Measurements from ENCODE around the gene ASB18. TPM values are rescaled to one million over a fixed set of nuclear protein-coding genes. Genes with fewer than 3 reads are reported as not detected.

Gene ASB18
- polyA plus RNA-seq, 1 donor (not counting 4 experiments of a cell fraction or from before 2014, with no cell fraction given) = not detected

DNA sequence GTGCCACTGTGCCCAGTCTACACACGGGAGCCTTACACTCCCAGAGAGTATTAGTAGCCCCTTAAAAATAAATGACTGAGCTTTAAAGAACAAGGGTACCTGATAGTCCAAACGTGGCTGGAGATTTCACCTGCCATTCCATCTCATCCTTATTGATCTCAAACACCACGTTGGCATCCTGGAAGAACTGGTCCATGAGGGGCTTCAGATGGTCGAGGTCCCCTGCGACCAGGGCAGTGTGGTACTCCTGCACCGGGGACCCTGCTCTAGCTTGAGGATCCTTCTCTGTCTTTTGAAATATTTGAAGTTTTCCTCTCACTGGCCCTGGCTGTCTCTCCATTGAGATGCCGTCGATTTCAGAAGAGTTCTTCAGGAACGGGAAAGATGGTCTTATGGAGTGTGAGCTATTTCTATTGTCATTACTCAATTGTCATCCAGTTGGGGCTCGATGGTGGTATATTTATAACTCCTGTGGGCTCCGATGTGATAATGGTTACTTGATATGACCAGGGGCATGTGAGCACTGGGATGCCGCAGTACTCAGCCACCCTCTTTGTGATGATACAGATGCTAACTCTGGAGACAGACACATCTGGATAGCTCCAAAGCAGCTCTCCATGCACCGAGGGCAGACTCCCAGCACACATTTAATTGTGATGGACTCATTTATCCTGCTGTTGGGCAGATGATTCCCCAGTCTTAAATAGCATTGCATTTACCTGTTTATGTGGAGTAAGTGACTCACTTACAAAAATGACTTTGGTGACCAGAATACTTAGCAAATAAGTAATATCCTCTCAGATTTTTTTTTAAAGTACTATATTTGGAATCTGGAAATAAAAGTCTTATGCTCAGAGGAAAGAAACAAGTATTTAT, 22.8 kb downstream of the ASB18 start:
- Histone ChIP-seq H3K79me2 (ENCODE audit: control insufficient read depth, insufficient read depth, low read length) (no peaks in the 10 kb centered on the region), H3K27me3 (ENCODE audit: control insufficient read depth, extremely low read depth, insufficient read depth, low read length) (peaks cover 54% of the 10 kb centered on the region), H3K9ac (ENCODE audit: control insufficient read depth, extremely low read depth, insufficient read depth, low read length) (no peak overlapping the region), H3K4me3 (ENCODE audit: control insufficient read depth in 2 of 3, extremely low read depth in 1 of 3, insufficient read depth in 2 of 3, low read depth in 1 of 3, low read length in 3 of 3) (no peak overlapping the region), H4K20me1 (ENCODE audit: control insufficient read depth, extremely low read depth, insufficient read depth, low read length) (no peaks in the 10 kb centered on the region), H2AFZ (ENCODE audit: control insufficient read depth, low read length) (no peak overlapping the region), H3K9me3 (ENCODE audit: control insufficient read depth, low read depth, low read length) (no peaks in the 10 kb centered on the region), H3K9me1 (ENCODE audit: control insufficient read depth, extremely low read depth, insufficient read depth, low read length) (no peaks in the 10 kb centered on the region), H3K4me1 (ENCODE audit: control insufficient read depth, extremely low read depth, insufficient read depth, low read length) (no peaks in the 10 kb centered on the region), H3K27ac (ENCODE audit: control insufficient read depth, insufficient read depth, low read length) (no peak overlapping the region), H3K36me3 (ENCODE audit: control insufficient read depth in 2 of 2, extremely low read depth in 1 of 2, insufficient read depth in 2 of 2, low read length in 2 of 2) (no peaks in the 10 kb centered on the region), H3K4me2 (ENCODE audit: control insufficient read depth, extremely low read depth, insufficient read depth, low read depth, low read length) (no peak overlapping the region)
- dilution Hi-C loops (cut with MboI; ENCODE audit: extremely low pct_ligation_motif_present, low sequenced_read_pairs) = no loop called here
- no peak for DNase-seq (ENCODE audit: low read depth, low spot score)
- TF ChIP-seq EZH2 (IDR thresholded peaks at IDR 0.05; ENCODE audit: low read length) (no peak), CTCF (optimal IDR thresholded peaks at IDR 0.05 in 1 of 3, IDR thresholded peaks at IDR 0.05 in 1 of 3, conservative IDR thresholded peaks at IDR 0.05 in 1 of 3; ENCODE audit: extremely low read depth in 1 of 3, insufficient read depth in 2 of 3, low read length in 3 of 3) (no peak)
- no peak for FAIRE-seq

GRCh38 chr2:236240228-236240990, 23.8 kb downstream of the ASB18 start:
- Histone ChIP-seq H3K27ac (ENCODE audit: control insufficient read depth, insufficient read depth, low read length) (no peak overlapping the region), H3K9me3 (ENCODE audit: control insufficient read depth, low read depth, low read length) (no peaks in the 10 kb centered on the region), H3K4me3 (ENCODE audit: control insufficient read depth in 2 of 3, extremely low read depth in 1 of 3, insufficient read depth in 2 of 3, low read depth in 1 of 3, low read length in 3 of 3) (no peak overlapping the region), H3K9me1 (ENCODE audit: control insufficient read depth, extremely low read depth, insufficient read depth, low read length) (no peaks in the 10 kb centered on the region), H3K36me3 (ENCODE audit: control insufficient read depth in 2 of 2, extremely low read depth in 1 of 2, insufficient read depth in 2 of 2, low read length in 2 of 2) (no peaks in the 10 kb centered on the region), H4K20me1 (ENCODE audit: control insufficient read depth, extremely low read depth, insufficient read depth, low read length) (no peaks in the 10 kb centered on the region), H3K4me1 (ENCODE audit: control insufficient read depth, extremely low read depth, insufficient read depth, low read length) (no peaks in the 10 kb centered on the region), H3K9ac (ENCODE audit: control insufficient read depth, extremely low read depth, insufficient read depth, low read length) (no peak overlapping the region), H3K4me2 (ENCODE audit: control insufficient read depth, extremely low read depth, insufficient read depth, low read depth, low read length) (no peak overlapping the region), H2AFZ (ENCODE audit: control insufficient read depth, low read length) (no peak overlapping the region), H3K79me2 (ENCODE audit: control insufficient read depth, insufficient read depth, low read length) (no peaks in the 10 kb centered on the region), H3K27me3 (ENCODE audit: control insufficient read depth, extremely low read depth, insufficient read depth, low read length) (peaks cover 65% of the 10 kb centered on the region)
- DNase-seq (ENCODE audit: low read depth, low spot score) (no peak), FAIRE-seq (no peak)
- TF ChIP-seq EZH2 (IDR thresholded peaks at IDR 0.05; ENCODE audit: low read length) (no peak), CTCF (optimal IDR thresholded peaks at IDR 0.05 in 1 of 3, IDR thresholded peaks at IDR 0.05 in 1 of 3, conservative IDR thresholded peaks at IDR 0.05 in 1 of 3; ENCODE audit: extremely low read depth in 1 of 3, insufficient read depth in 2 of 3, low read length in 3 of 3) (no peak)
- dilution Hi-C loops (cut with MboI; ENCODE audit: extremely low pct_ligation_motif_present, low sequenced_read_pairs) = no loop called here

All from keratinocyte (primary cell).